Ishikawa (cell line): ENCODE measurements around the gene STAG1.

Source experiments
- CEBPB ChIP-seq: IDR thresholded peaks from 2 replicates; pipeline ENCODE4 v1.6.1; 2012
- CREB1 ChIP-seq: IDR thresholded peaks from 2 replicates; pipeline ENCODE4 v1.6.1; 2012; ENCODE audit warnings: low read depth
- EGR1 ChIP-seq: IDR thresholded peaks from 2 replicates; pipeline ENCODE4 v1.6.1; 2012
- EP300 ChIP-seq: IDR thresholded peaks from 2 replicates; pipeline ENCODE4 v1.6.1; 2012; ENCODE audit warnings: borderline replicate concordance
- FOXM1 ChIP-seq: IDR thresholded peaks from 2 replicates; pipeline ENCODE4 v1.6.1; 2012; ENCODE audit warnings: low read depth, borderline replicate concordance
- MAX ChIP-seq: IDR thresholded peaks from 2 replicates; pipeline ENCODE4 v1.6.1; 2012
- NFIC ChIP-seq: IDR thresholded peaks from 2 replicates; pipeline ENCODE4 v1.6.1; 2012
- RAD21 ChIP-seq: IDR thresholded peaks from 2 replicates; pipeline ENCODE4 v1.6.1; 2012; ENCODE audit warnings: low read depth
- TAF1 ChIP-seq: IDR thresholded peaks from 2 replicates; pipeline ENCODE4 v1.6.1; 2012; ENCODE audit warnings: low read depth, mild to moderate bottlenecking
- TCF12 ChIP-seq: IDR thresholded peaks from 2 replicates; pipeline ENCODE4 v1.6.1; 2012; ENCODE audit warnings: low read depth
- TEAD4 ChIP-seq: IDR thresholded peaks from 2 replicates; pipeline ENCODE4 v1.6.1; 2012
- YY1 ChIP-seq: IDR thresholded peaks from 2 replicates; pipeline ENCODE4 v1.6.1; 2012; ENCODE audit warnings: low read depth
- ZBTB7A ChIP-seq: IDR thresholded peaks from 2 replicates; pipeline ENCODE4 v1.6.1; 2012; ENCODE audit warnings: low read depth
- TF ChIP-seq, protein P1 (sequence below): IDR thresholded peaks from 2 replicates; pipeline ENCODE4 v1.6.1; 2012
- TF ChIP-seq, protein P2 (sequence below): IDR thresholded peaks from 2 replicates; pipeline ENCODE4 v1.6.1; 2012; ENCODE audit warnings: low read depth, mild to moderate bottlenecking

Gene STAG1

GRCh38 chr3:136427236-136427635, 324.9 kb downstream of the STAG1 start:
- no peak for TF ChIP-seq TAF1
- no peak for TF ChIP-seq ZBTB7A
- no peak for TF ChIP-seq CEBPB

DNA sequence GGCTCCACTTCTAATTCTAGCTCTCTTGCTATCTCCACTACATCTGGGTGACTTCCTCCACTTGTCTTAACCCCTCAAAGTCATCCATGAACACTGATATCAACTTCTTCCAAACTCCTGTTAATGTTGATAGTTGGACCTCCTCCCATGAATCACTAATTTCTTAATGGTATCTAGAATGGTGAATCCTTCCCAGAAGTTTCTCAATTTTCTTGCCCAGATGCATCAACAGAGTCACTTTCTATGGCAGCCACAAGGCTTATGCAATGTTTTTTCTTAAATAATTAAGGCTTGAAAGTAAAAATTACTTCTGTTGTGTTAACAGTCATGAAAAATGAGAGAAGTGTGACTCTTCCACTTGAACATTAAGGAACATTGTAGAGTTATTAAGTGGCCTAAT, 337.7 kb downstream of the STAG1 start:
- TF ChIP-seq MAX (no peak), NFIC (no peak), ZBTB7A (no peak), CEBPB (no peak), TCF12 (no peak), TAF1 (no peak), FOXM1 (no peak), RAD21 (no peak), EP300 (no peak), EGR1 (no peak), CREB1 (no peak), TEAD4 (no peak), YY1 (no peak)
- TF ChIP-seq, protein P1, sequence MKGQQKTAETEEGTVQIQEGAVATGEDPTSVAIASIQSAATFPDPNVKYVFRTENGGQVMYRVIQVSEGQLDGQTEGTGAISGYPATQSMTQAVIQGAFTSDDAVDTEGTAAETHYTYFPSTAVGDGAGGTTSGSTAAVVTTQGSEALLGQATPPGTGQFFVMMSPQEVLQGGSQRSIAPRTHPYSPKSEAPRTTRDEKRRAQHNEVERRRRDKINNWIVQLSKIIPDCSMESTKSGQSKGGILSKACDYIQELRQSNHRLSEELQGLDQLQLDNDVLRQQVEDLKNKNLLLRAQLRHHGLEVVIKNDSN = no peak
- TF ChIP-seq, protein P2, sequence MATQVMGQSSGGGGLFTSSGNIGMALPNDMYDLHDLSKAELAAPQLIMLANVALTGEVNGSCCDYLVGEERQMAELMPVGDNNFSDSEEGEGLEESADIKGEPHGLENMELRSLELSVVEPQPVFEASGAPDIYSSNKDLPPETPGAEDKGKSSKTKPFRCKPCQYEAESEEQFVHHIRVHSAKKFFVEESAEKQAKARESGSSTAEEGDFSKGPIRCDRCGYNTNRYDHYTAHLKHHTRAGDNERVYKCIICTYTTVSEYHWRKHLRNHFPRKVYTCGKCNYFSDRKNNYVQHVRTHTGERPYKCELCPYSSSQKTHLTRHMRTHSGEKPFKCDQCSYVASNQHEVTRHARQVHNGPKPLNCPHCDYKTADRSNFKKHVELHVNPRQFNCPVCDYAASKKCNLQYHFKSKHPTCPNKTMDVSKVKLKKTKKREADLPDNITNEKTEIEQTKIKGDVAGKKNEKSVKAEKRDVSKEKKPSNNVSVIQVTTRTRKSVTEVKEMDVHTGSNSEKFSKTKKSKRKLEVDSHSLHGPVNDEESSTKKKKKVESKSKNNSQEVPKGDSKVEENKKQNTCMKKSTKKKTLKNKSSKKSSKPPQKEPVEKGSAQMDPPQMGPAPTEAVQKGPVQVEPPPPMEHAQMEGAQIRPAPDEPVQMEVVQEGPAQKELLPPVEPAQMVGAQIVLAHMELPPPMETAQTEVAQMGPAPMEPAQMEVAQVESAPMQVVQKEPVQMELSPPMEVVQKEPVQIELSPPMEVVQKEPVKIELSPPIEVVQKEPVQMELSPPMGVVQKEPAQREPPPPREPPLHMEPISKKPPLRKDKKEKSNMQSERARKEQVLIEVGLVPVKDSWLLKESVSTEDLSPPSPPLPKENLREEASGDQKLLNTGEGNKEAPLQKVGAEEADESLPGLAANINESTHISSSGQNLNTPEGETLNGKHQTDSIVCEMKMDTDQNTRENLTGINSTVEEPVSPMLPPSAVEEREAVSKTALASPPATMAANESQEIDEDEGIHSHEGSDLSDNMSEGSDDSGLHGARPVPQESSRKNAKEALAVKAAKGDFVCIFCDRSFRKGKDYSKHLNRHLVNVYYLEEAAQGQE = no peak

GRCh38 chr3:136412307-136412706, 339.9 kb downstream of the STAG1 start:
- TF ChIP-seq MAX (no peak), NFIC (no peak), TCF12 (no peak), FOXM1 (no peak), EP300 (no peak), EGR1 (no peak), TAF1 (no peak), CEBPB (no peak), TEAD4 (no peak), YY1 (no peak), CREB1 (no peak)
- TF ChIP-seq, protein P2 = no peak

DNA sequence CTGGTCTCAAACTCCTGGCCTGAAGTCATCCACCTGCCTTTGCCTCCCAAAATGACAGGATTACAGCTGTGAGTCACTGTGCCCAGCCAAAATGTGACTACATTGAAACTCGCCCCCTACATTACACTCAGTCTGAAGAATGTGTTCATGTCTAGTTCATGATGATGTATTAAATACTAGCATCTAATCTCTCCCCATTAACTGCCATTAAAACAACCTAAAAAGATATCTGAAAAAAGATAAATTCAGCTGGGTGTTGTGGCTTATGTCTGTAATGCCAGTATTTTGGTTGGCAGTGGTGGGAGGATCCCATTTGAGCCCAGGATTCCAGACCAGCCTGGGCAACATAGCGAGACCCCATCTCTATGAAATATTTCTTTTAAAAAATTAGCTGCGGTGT, 342.6 kb downstream of the STAG1 start:
- TF ChIP-seq TAF1 (no peak), NFIC (no peak), EP300 (no peak), YY1 (no peak), MAX (no peak), FOXM1 (no peak), CEBPB (no peak), EGR1 (no peak), TEAD4 (no peak), CREB1 (no peak), RAD21 (no peak), TCF12 (no peak), ZBTB7A (no peak)
- TF ChIP-seq, protein P1 = no peak
- TF ChIP-seq, protein P2 = no peak

GRCh38 chr3:136404056-136404455, 348.1 kb downstream of the STAG1 start:
- TF ChIP-seq MAX = no peak
- TF ChIP-seq RAD21 = no peak
- TF ChIP-seq EGR1 = no peak
- no peak for TF ChIP-seq FOXM1
- TF ChIP-seq, protein P2 = no peak
- TF ChIP-seq CEBPB = no peak
- TF ChIP-seq, protein P1 = no peak
- no peak for TF ChIP-seq ZBTB7A
- no peak for TF ChIP-seq NFIC
- TF ChIP-seq YY1 = no peak
- no peak for TF ChIP-seq EP300
- no peak for TF ChIP-seq TAF1
- TF ChIP-seq TEAD4 = no peak
- TF ChIP-seq CREB1 = no peak
- TF ChIP-seq TCF12 = no peak
